K562 (cell line): ENCODE measurements around the gene SNX15. TPM values are rescaled to one million over a fixed set of nuclear protein-coding genes. Genes with fewer than 3 reads are reported as not detected.

Experiments used
- CBX8 ChIP-seq: fragments of 200-600 bp; sonication (generic); IDR thresholded peaks from 2 replicates; pipeline ENCODE4 v1.6.1; 2012; ENCODE audit warnings: borderline replicate concordance, mixed run types, low read depth, mild to moderate bottlenecking, moderate library complexity, mixed read lengths, low read length, control low read depth, inconsistent platforms; ENCODE audit not compliant: poor library complexity, severe bottlenecking; ENCODE audit errors: extremely low read depth
- E2F3 ChIP-seq: fragments of 250-450 bp; sonication (Bioruptor Pico); IDR thresholded peaks from 2 replicates; pipeline ENCODE4 v1.4.0; 2020; ENCODE audit warnings: mild to moderate bottlenecking
- ETV6 ChIP-seq, 3 experiments: fragments of 150-350 bp in 1 of 3; sonication (generic) in 1 of 3; formaldehyde crosslinking in 1 of 3; IDR thresholded peaks; 2 replicates each; pipeline versions ENCODE4 v1.6.1 to v1.8.0; 2014 to 2022; ENCODE audit warnings: borderline replicate concordance in 2 of 3, low read depth in 2 of 3, antibody characterized with exemption in 1 of 3, low read length in 1 of 3, mild to moderate bottlenecking in 1 of 3, missing genetic modification reagents in 1 of 3
- HDAC1 ChIP-seq, 2 experiments: fragments of 450-650 bp; IDR thresholded peaks; 2 replicates each; pipeline ENCODE4 v1.6.1; 2016 to 2017; ENCODE audit warnings: inconsistent platforms in 1 of 2, mild to moderate bottlenecking in 1 of 2, moderate library complexity in 1 of 2
- LARP7 ChIP-seq: fragments of 450-650 bp; IDR thresholded peaks from 2 replicates; pipeline ENCODE4 v1.6.1; 2016
- NUFIP1 ChIP-seq: fragments of 450-650 bp; IDR thresholded peaks from 2 replicates; pipeline ENCODE4 v1.6.1; 2018; ENCODE audit not compliant: partially characterized antibody
- POU5F1 ChIP-seq: fragments of 150-350 bp; IDR thresholded peaks from 2 replicates; pipeline ENCODE4 v1.6.1; 2014; ENCODE audit warnings: borderline replicate concordance, low read length, low read depth, mild to moderate bottlenecking; ENCODE audit not compliant: partially characterized antibody
- RBM14 ChIP-seq: fragments of 200-400 bp; formaldehyde crosslinking; IDR thresholded peaks from 2 replicates; pipeline ENCODE4 v1.6.1; 2018; ENCODE audit warnings: low read depth, mild to moderate bottlenecking, low read length, moderate library complexity, borderline replicate concordance; ENCODE audit not compliant: insufficient read depth
- RBM34 ChIP-seq: fragments of 200-400 bp; formaldehyde crosslinking; IDR thresholded peaks from 2 replicates; pipeline ENCODE4 v1.6.1; 2018; ENCODE audit warnings: low read length, borderline replicate concordance; ENCODE audit not compliant: insufficient read depth
- RREB1 ChIP-seq: fragments of 250-450 bp; sonication (Bioruptor Pico); IDR thresholded peaks from 2 replicates; pipeline ENCODE4 v1.4.0; 2020
- TRIM24 ChIP-seq, 2 experiments: fragments of 450-650 bp; IDR thresholded peaks; 2 replicates each; pipeline ENCODE4 v1.6.1; 2016
- ZBTB11 ChIP-seq, 3 experiments: fragments of 200-800 bp in 1 of 3; fragments of 250-450 bp in 1 of 3; fragments of 450-650 bp in 1 of 3; sonication (Bioruptor Pico) in 1 of 3; sonication (Bioruptor generic) in 1 of 3; formaldehyde crosslinking in 1 of 3; IDR thresholded peaks; 2 replicates each; pipeline versions ENCODE4 v1.6.1 to v1.8.0; 2016 to 2022; ENCODE audit warnings: mild to moderate bottlenecking in 2 of 3, missing genetic modification characterization in 2 of 3, missing compliant biosample characterization in 1 of 3, moderate library complexity in 1 of 3
- ZC3H8 ChIP-seq: fragments of 450-650 bp; IDR thresholded peaks from 2 replicates; pipeline ENCODE4 v1.6.1; 2017
- ZNF140 ChIP-seq: fragments of 250-450 bp; sonication (Bioruptor Pico); IDR thresholded peaks from 2 replicates; pipeline ENCODE4 v1.8.0; 2021; ENCODE audit warnings: moderate library complexity, mild to moderate bottlenecking, inconsistent platforms
- ZNF232 ChIP-seq: sonication (generic); formaldehyde crosslinking; IDR thresholded peaks from 2 replicates; pipeline ENCODE4 v1.8.0; 2022; ENCODE audit warnings: mild to moderate bottlenecking, missing genetic modification reagents
- ZNF277 ChIP-seq: fragments of 250-450 bp; sonication (Bioruptor Pico); IDR thresholded peaks from 2 replicates; pipeline ENCODE4 v1.8.0; 2022; ENCODE audit warnings: inconsistent platforms, mild to moderate bottlenecking, moderate library complexity, borderline replicate concordance
- polyA plus RNA-seq, 8 experiments: library from polyadenylated mRNA; depleted of rRNA in 4 of 8; stranded (reverse) in 5 of 8; unstranded in 3 of 8; fragments of >200 nt; fragmentation: Nextera tagmentation in 2 of 8; fragmentation: Illumina TruSeq in 1 of 8; extraction: Ambion mirVana in 2 of 8; extraction: Trizol in 1 of 8; gene quantifications; 2 replicates each; pipeline versions ENCODE4 v1.2.1 to v1.2.3, GENCODE V29; 2011 to 2014; ENCODE audit warnings: inconsistent platforms in 1 of 8, missing spikeins in 1 of 8
- total RNA-seq, 7 experiments: library from RNA; depleted of rRNA in 6 of 7; stranded (reverse); fragments of >200 nt in 6 of 7; fragmentation: Illumina TruSeq in 2 of 7; extraction: Trizol in 2 of 7; gene quantifications; 2 replicates each; pipeline versions ENCODE4 v1.2.1 to v1.2.3, GENCODE V29; 2011 to 2021; ENCODE audit warnings: low replicate concordance in 1 of 7

The SNX15 gene
- total and polyA plus RNA-seq, 9 of the 15 experiments (the other 6 are each of a cell fraction or from before 2014, with no cell fraction given), result 1.8 to 27.8 (median 15.2) TPM

GRCh38 chr11:64996327-64996709, 30.9 kb upstream of the SNX15 start (continued):
- TF ChIP-seq E2F3 (CRISPR knock-in tag) (no peak), ETV6 (IDR thresholded peaks at IDR 0.05; ENCODE audit: borderline replicate concordance in 1 of 2, low read depth in 2 of 2, low read length in 1 of 2) (no peak), ETV6 (CRISPR knock-in tag; IDR thresholded peaks at IDR 0.05; ENCODE audit: borderline replicate concordance) (no peak), LARP7 (no peak), TRIM24 (IDR thresholded peaks at IDR 0.05) (no peak; a peak in 1 of 4 replicates), ZNF232 (no peak), RBM14 (no peak), RBM34 (no peak), RREB1 (CRISPR knock-in tag) (no peak), ZBTB11 (CRISPR knock-in tag; IDR thresholded peaks at IDR 0.05) (no peak), ZNF140 (no peak), HDAC1 (IDR thresholded peaks at IDR 0.05) (0 out of 4 replicates have a peak, but pooled peaks of 1 of the 2 experiments have one; percentile 19), POU5F1 (no peak), CBX8 (no peak), ZC3H8 (no peak), NUFIP1 (no peak), ZNF277 (CRISPR knock-in tag) (no peak)
